GM12865 (cell line): Measurements from ENCODE around the gene LIN7A.

Experiments
- DNase-seq: peaks from one replicate; pipeline ENCODE4 v3.0.0; 2010; ENCODE audit warnings: low read depth
- H3K4me3 ChIP-seq: 2 replicates; pipeline ENCODE4 v1.5.1; 2011; ENCODE audit warnings: mild to moderate bottlenecking, low read depth, low read length, control low read depth
- TF ChIP-seq, protein P1 (sequence below): IDR thresholded peaks from 2 replicates; pipeline ENCODE4 v1.5.1; 2011; ENCODE audit warnings: low read length, control low read depth, low read depth, inconsistent platforms; ENCODE audit not compliant: insufficient read depth; ENCODE audit errors: missing control alignments

LIN7A gene

DNA sequence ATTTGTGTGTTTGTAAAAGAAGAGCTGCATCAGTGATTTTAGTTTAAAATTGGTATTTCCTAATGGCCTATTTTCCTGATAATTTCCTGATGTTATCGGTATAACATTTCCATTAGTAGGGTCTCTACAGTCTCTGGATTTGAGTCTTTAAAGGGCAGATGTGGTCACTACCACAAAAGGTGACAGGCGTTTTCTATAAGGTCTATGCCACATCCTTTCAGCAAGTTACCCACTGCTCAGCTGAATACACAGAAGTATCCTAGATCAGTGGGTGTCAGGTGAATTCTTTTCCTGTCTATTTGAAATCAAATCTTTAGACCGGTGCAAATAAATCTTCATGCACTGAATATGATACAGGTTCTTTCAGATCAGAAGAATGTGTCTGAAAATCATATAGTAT lies 90.2 kb downstream of the LIN7A start:
- no peak for DNase-seq
- TF ChIP-seq, protein P1, sequence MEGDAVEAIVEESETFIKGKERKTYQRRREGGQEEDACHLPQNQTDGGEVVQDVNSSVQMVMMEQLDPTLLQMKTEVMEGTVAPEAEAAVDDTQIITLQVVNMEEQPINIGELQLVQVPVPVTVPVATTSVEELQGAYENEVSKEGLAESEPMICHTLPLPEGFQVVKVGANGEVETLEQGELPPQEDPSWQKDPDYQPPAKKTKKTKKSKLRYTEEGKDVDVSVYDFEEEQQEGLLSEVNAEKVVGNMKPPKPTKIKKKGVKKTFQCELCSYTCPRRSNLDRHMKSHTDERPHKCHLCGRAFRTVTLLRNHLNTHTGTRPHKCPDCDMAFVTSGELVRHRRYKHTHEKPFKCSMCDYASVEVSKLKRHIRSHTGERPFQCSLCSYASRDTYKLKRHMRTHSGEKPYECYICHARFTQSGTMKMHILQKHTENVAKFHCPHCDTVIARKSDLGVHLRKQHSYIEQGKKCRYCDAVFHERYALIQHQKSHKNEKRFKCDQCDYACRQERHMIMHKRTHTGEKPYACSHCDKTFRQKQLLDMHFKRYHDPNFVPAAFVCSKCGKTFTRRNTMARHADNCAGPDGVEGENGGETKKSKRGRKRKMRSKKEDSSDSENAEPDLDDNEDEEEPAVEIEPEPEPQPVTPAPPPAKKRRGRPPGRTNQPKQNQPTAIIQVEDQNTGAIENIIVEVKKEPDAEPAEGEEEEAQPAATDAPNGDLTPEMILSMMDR: no peak
- no peak overlapping the region for H3K4me3 ChIP-seq

DNA sequence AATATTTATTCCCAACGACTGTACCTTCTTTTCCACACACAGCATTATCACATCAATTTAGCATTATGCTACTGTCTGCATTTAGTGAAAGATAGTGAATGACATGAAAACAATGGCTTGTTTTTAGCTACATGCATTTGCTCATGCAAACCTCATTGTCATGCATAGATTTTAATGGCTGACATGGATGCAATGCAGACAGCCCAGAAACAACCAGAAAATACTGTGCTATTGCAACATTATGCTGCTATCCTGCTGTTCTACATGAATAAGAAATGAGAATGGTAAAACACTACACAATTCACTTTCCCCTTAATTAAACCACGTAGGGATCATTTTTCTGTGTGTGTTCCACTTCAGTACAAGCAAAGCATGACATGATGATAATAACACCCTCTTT lies 90.8 kb downstream of the LIN7A start:
- TF ChIP-seq, protein P1: no peak
- H3K4me3 ChIP-seq: no peak overlapping the region
- DNase-seq: no peak

DNA sequence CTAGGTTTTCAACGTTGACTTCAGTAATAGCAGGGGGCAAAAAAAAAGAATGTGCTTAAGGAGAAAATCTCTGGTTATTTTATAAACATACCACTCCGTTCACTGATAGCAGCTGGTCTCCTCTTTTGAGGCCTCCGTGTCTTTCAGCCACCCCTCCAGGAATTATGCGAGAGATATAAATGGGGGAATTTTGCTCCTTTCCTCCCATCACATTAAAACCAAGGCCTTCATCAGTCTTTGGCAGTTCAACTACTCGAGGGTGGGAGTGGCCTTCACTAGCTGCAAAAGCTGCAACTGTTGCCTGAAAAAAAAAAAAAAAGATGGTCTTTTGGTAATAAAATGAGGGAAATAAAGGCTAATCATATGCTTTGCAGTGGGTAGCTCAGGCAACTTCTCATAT lies 92.1 kb downstream of the LIN7A start:
- DNase-seq: no peak
- no peak overlapping the region for H3K4me3 ChIP-seq
- TF ChIP-seq, protein P1: no peak

DNA sequence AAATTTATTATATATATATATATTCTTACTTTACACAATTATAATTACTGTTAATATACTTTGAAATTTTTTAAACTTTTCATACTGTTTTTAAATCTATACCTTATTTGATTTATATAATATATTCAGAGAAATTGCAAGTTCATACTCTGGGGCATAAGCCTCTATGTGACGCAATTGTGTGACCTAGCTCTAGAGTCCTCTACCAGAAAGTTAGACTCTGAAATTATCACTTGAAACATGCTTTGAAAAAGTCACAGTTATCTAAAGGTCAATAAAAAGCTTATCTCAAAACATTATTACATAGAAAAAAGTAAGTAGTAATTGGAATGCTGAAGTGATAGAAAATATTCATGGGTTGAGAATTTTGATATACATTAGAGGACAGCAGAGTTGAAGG lies 93.8 kb downstream of the LIN7A start:
- TF ChIP-seq, protein P1: no peak
- H3K4me3 ChIP-seq: no peak overlapping the region
- no peak for DNase-seq

DNA sequence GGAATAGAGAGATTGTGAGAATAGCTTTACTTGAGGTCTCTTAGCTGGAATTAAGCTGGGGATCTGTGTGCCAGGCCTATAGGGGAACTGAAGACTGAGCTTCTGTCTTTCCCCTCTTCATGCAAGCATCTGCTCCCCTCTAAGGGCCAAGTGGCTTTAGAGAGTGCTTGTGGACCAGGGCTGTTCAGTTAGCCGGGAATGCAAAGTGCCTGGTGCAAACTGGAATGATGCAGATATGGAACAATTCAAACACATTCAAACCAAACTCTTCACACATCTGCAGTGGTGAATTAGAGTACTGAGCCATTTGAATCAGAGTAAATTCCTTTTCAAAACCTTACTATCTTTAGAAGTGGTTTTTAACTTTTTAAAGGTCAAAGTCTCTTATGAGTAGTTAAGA lies 99.0 kb downstream of the LIN7A start:
- TF ChIP-seq, protein P1: no peak
- H3K4me3 ChIP-seq: no peak overlapping the region
- no peak for DNase-seq

DNA sequence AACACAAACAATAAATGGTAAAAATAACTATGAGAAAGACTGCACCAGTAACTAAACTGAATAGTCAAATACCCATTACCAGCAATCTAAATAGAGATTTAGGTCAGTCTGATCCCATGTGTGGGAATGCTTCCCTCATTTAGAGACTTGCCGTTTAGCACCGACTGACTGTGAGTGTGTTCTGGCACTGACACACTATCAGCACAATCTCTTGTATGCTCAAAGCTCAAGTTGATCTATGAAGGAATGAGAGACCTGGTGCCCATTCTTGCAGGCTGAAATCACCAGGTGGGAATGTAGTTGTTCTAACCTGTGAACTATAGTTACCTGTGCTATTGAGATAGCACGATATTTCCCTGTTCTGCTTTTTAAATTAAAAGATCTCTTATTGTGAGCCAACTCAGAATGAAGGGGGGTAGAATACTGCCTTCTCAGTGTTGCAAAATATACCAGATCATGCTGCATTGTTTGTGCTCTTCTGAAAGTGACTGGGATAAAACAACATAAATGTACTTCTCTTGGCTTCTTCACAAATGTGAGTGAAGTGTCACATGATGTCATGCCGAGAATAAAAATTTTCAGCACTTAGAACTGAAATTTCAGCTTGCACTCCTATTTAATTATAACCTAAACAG lies 99.6 kb downstream of the LIN7A start:
- H3K4me3 ChIP-seq: no peak overlapping the region
- TF ChIP-seq, protein P1: no peak
- DNase-seq: no peak

DNA sequence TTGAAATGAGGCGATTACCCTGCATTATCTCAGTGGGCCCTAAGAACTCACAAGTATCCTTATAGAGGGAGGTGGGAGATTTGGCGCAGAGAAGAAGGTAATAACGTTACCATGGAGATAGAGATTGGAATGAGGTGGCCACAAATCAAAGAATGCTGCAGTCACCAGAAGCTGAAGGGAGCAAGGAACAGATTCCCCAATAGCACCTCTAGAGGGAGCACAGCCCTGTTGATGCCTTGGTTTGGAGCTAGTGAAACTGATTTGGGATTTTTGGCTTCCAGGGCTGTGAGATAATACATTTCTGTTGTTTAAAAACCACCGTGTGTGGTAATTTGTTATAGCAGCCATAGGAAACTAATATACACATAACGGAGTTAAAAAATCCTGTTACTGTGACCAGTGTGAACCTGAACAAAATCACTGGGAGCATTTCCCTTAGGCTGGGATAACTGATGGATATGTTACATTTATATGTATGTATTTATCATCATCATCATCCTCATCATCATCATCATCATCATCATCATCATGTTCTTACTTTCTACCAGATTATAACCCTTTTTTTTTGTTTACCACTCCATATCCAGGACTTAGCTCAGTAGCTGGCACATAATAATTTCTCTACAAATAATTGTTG lies 100.3 kb downstream of the LIN7A start:
- peak; percentile 46 for DNase-seq
- H3K4me3 ChIP-seq: no peak overlapping the region
- TF ChIP-seq, protein P1: peak; percentile 66
